Coronary artery (tissue), 2 donors: ENCODE data around the gene RFC1.

Experiments
- DNase-seq: peaks from one replicate; pipeline ENCODE4 v3.0.0-alpha.2; 2017; ENCODE audit warnings: low spot score
- H3K27ac ChIP-seq, 2 donors: fragments of 200-600 bp; sonication (generic); one replicate each; pipeline ENCODE4 v1.5.1; 2016 to 2019
- H3K4me3 ChIP-seq: fragments of 200-600 bp; sonication (generic); 2 replicates; pipeline ENCODE4 v1.5.1; 2016; ENCODE audit warnings: mild to moderate bottlenecking, moderate library complexity
- CTCF ChIP-seq: fragments of 200-600 bp; sonication (generic); IDR thresholded peaks from one replicate; pipeline ENCODE4 v1.5.1; 2019; ENCODE audit warnings: antibody characterized with exemption

Gene RFC1

DNA sequence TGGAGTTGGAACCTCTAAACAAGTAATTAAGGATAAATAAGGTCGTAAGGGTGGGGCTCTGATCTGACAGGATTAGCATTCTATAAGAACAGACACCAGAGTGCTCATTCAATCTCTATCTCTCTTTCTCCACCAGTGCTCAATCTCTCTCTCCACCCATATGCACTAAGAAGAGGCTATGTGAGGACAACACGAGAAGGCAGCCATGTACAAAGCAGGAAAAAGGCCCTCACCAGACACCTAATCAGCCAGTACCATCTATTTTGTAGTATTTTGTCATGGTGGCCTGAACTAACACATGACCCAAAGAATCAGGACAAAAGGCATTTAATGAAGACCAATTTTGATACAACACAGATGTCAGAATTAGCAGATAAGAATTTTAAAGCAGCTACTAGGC lies 16.8 kb downstream of the RFC1 start:
- H3K4me3 ChIP-seq: no peak overlapping the region
- no peak for TF ChIP-seq CTCF
- H3K27ac ChIP-seq: no peak overlapping the region
- DNase-seq: no peak

- Histone ChIP-seq H3K27ac (no peak overlapping the region), H3K4me3 (no peak overlapping the region)
- no peak for DNase-seq
- no peak for TF ChIP-seq CTCF
These were observed 17.5 kb downstream of the RFC1 start for GRCh38 chr4:39348371-39349315.

DNA sequence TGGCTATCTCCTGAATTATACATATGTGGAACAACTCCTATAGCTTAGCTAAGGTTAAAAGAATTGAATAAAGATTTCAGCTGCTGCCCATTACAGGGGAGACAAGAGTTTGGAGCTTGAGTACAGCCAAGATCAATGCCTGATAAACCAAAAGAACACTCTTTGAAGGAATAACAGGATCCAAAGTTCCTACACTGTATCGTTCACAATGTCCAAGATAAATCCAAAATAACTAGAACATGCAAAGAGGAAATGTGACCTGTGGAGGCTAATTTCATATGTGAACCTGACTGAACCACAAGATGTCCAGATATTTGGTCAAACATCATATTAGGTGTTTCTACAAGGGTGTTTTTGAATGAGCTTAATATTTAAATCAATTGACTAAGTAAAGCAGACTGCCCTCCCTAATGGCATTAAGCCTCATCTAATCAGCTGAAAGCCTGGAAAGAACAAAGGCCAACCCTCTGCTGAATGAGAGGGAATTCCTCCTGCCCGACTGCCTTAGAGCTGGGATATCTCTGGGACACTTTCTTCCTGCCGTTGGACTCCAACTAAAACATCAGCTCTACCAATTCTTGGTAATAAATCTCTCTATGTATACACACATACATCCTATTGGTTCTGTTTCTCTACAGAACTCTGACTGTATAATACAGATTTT lies 19.2 kb downstream of the RFC1 start:
- TF ChIP-seq CTCF: no peak
- Histone ChIP-seq H3K4me3 (no peak overlapping the region), H3K27ac (no peak overlapping the region)
- no peak for DNase-seq

DNA sequence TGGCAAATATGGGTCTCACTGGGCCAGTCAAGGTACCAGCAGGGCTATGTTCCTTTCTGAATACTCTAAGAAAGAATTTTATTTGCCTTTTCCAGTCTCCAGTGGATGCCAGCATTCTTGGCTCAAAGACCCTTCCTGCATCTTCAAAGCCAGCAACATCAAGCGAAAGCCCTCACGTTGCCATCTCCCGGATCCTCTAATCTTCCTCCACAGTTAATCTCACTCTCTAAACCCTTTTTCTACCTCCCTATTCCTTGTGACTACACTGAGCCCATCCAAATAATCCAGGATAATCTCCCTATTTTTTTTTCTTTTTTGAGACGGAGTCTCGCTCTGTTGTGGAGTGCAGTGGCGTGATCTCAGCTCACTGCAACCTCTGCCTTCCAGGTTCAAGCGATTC lies 23.4 kb downstream of the RFC1 start:
- no peak overlapping the region for H3K27ac ChIP-seq
- H3K4me3 ChIP-seq: no peak overlapping the region
- no peak for DNase-seq
- TF ChIP-seq CTCF: no peak

GRCh38 chr4:39341075-39341725 lies 25.0 kb downstream of the RFC1 start:
- TF ChIP-seq CTCF: no peak
- H3K4me3 ChIP-seq: no peak overlapping the region
- no peak overlapping the region for H3K27ac ChIP-seq
- no peak for DNase-seq

DNA sequence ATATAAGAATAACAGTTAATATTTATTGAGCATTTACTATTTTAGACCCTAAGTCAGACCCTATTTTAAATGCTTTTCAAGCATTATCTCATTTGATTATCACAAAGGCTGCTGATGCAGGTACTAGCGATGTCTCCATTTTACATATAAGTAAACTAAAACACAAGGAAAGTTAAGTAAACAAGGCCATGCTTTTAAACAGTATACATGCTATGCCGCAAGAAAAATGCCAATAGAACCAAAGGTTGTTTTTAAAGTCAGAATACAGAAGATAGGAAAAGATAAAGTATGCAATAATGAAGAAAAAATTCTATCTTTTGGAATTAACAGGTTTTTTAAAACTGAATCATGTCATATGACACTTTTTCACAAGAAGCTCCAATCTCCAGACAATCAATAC lies 26.2 kb downstream of the RFC1 start:
- no peak for DNase-seq
- H3K27ac ChIP-seq: no peak overlapping the region
- H3K4me3 ChIP-seq: no peak overlapping the region
- no peak for TF ChIP-seq CTCF
